ENCODE data around the gene U2AF2.

Gene U2AF2

GRCh38 chr19:55609326-55609725, 45.5 kb upstream of the U2AF2 start:
- ChIA-PET CTCF (interaction anchor here (1.0 to 1.2 kb wide), 3 partner anchors 9 to 24 kb away, joined by 3 to 7 read pairs (median 5); no protein-coding TSS in a partner anchor), POLR2A (no interaction called here)
- TF ChIP-seq, protein P1, sequence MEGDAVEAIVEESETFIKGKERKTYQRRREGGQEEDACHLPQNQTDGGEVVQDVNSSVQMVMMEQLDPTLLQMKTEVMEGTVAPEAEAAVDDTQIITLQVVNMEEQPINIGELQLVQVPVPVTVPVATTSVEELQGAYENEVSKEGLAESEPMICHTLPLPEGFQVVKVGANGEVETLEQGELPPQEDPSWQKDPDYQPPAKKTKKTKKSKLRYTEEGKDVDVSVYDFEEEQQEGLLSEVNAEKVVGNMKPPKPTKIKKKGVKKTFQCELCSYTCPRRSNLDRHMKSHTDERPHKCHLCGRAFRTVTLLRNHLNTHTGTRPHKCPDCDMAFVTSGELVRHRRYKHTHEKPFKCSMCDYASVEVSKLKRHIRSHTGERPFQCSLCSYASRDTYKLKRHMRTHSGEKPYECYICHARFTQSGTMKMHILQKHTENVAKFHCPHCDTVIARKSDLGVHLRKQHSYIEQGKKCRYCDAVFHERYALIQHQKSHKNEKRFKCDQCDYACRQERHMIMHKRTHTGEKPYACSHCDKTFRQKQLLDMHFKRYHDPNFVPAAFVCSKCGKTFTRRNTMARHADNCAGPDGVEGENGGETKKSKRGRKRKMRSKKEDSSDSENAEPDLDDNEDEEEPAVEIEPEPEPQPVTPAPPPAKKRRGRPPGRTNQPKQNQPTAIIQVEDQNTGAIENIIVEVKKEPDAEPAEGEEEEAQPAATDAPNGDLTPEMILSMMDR (IDR thresholded peaks at IDR 0.05; ENCODE audit: control extremely low read depth, extremely low read depth, low read depth, missing control alignments) = no peak
- no peak for DNase-seq (ENCODE audit: extremely low spot score)

DNA sequence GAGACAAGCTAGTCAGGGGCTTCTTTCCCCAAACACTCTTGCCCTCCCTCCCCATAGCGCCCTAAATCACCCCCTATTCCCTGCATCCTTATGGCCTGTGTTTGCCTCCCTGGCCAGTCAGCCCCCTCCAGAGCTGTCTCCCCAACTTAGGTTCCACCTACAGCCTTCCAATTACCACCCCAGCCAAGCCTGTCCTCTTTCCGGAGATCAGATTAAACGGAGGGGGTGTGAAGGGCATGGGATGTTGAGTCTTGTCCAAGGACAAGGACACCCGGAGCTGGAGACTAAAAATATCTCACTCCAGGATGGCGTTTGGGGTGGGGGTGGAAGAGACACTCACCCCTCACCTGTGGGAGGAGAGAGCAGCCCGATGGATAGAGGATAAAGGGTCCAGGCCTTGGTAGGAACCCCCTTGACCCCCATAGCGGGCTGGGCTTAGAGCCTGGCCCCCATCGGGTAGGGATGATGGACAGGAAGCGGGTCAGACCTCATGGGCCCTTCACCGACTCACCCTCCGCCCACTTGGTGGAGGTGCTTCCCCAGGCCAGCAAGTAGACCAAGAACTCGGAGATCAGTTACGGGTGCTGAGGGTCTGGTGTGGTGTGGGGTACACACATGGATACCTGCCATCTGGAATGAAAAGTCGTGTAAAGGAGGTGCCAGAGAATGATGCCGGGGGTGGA, 43.4 kb upstream of the U2AF2 start:
- no peak for DNase-seq (ENCODE audit: extremely low spot score)
- POLR2A ChIA-PET = no interaction called here
- TF ChIP-seq, protein P1 (IDR thresholded peaks at IDR 0.05; ENCODE audit: control extremely low read depth, extremely low read depth, low read depth, missing control alignments) = no peak
- CTCF ChIA-PET = interaction anchor here (1.1 to 2.2 kb wide), 3 partner anchors 11 to 21 kb away, joined by 3 to 11 read pairs (median 4); partner anchors contain the start of gene ZNF784

GRCh38 chr19:55611983-55612645, 42.7 kb upstream of the U2AF2 start:
- ChIA-PET CTCF (interaction anchor here (0.6 to 2.2 kb wide), 3 partner anchors 12 to 108 kb away, joined by 3 to 11 read pairs (median 4); partner anchors contain the start of gene ZNF784), POLR2A (no interaction called here)
- TF ChIP-seq, protein P1 (IDR thresholded peaks at IDR 0.05; ENCODE audit: control extremely low read depth, extremely low read depth, low read depth, missing control alignments) = no peak
- DNase-seq (ENCODE audit: extremely low spot score) = no peak

DNA sequence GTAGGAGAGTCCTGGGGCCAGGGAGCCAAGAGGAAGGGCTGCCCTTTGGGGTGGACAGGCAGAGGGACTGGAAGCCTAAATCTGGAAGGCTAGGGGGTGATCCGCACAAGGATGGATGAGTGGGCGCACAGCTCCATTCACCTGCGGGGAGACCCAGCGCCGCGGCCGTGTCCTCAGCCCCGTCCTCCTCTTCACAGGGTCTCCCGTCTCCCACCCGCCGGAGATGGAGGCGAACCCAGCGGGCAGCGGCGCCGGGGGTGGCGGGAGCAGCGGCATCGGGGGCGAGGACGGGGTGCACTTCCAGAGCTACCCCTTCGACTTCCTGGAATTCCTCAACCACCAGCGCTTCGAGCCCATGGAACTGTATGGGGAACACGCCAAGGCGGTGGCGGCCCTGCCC, 41.4 kb upstream of the U2AF2 start:
- POLR2A ChIA-PET = no interaction called here
- no peak for DNase-seq (ENCODE audit: extremely low spot score)
- TF ChIP-seq, protein P1 (IDR thresholded peaks at IDR 0.05; ENCODE audit: control extremely low read depth, extremely low read depth, low read depth, missing control alignments) = no peak
- CTCF ChIA-PET = no interaction called here

GRCh38 chr19:55613930-55614710, 40.7 kb upstream of the U2AF2 start:
- DNase-seq (ENCODE audit: extremely low spot score) = no peak
- CTCF ChIA-PET = no interaction called here
- POLR2A ChIA-PET = no interaction called here
- TF ChIP-seq, protein P1 (IDR thresholded peaks at IDR 0.05; ENCODE audit: control extremely low read depth, extremely low read depth, low read depth, missing control alignments) = no peak

Data from GM10248 (cell line).